ACHN (cell line): Measurements from ENCODE around the gene UBE2I.

ENCODE experiments used
- DNase-seq: peaks from one replicate; pipeline ENCODE4 v3.0.0-alpha.2; 2015
- in situ Hi-C: cut with HindIII; loops from 2 replicates; pipeline ENCODE4 v1.10.0; 2017; ENCODE audit warnings: low sequenced_read_pairs, low pct_ligation_motif_present, low pct_unique_long_range_greater_than_20kb

The UBE2I gene

GRCh38 chr16:1306334-1306733 lies 3.1 kb upstream of the UBE2I start:
- no peak for DNase-seq
- in situ Hi-C loops = no loop called here

- in situ Hi-C loops = no loop called here
Measured at GRCh38 chr16:1308036-1308976, 1.1 kb upstream of the UBE2I start.

GRCh38 chr16:1309888-1310831 lies 724 bp downstream of the UBE2I start:
- peak; percentile 46 for DNase-seq

More at GRCh38 chr16:1308036-1308976, 1.1 kb upstream of the UBE2I start:
- DNase-seq = peak; percentile 71

GRCh38 chr16:1310832-1311200 lies 1.4 kb downstream of the UBE2I start:
- in situ Hi-C loops = no loop called here
- DNase-seq = peak; percentile 51

More at GRCh38 chr16:1309888-1310831, 724 bp downstream of the UBE2I start:
- in situ Hi-C loops = no loop called here

- in situ Hi-C loops = no loop called here
- no peak for DNase-seq
Measured at GRCh38 chr16:1311212-1311737, 1.8 kb downstream of the UBE2I start.

- no peak for DNase-seq
- in situ Hi-C loops = no loop called here
Measured at GRCh38 chr16:1311738-1312466, 2.5 kb downstream of the UBE2I start.

GRCh38 chr16:1312467-1312816 lies 3.0 kb downstream of the UBE2I start:
- no peak for DNase-seq

GRCh38 chr16:1312903-1313302 lies 3.5 kb downstream of the UBE2I start:
- in situ Hi-C loops = no loop called here

More at GRCh38 chr16:1312467-1312816, 3.0 kb downstream of the UBE2I start:
- in situ Hi-C loops = no loop called here

GRCh38 chr16:1313721-1314369 lies 4.4 kb downstream of the UBE2I start:
- in situ Hi-C loops = no loop called here
- DNase-seq = no peak

More at GRCh38 chr16:1312903-1313302, 3.5 kb downstream of the UBE2I start:
- DNase-seq = no peak

GRCh38 chr16:1314399-1315068 lies 5.1 kb downstream of the UBE2I start:
- in situ Hi-C loops = no loop called here
- no peak for DNase-seq

- in situ Hi-C loops = no loop called here
- no peak for DNase-seq
Measured at GRCh38 chr16:1315081-1316032, 5.9 kb downstream of the UBE2I start.

GRCh38 chr16:1316033-1316405 lies 6.6 kb downstream of the UBE2I start:
- in situ Hi-C loops = no loop called here
- DNase-seq = no peak

GRCh38 chr16:1317479-1318267 lies 8.2 kb downstream of the UBE2I start:
- in situ Hi-C loops = no loop called here
- no peak for DNase-seq

GRCh38 chr16:1318268-1318545 lies 8.8 kb downstream of the UBE2I start:
- in situ Hi-C loops = no loop called here
- DNase-seq = no peak

- in situ Hi-C loops = no loop called here
- DNase-seq = no peak
Measured at GRCh38 chr16:1319041-1319440, 9.6 kb downstream of the UBE2I start.

- no peak for DNase-seq
- in situ Hi-C loops = no loop called here
Measured at GRCh38 chr16:1320097-1320496, 10.7 kb downstream of the UBE2I start.
